GM19452 (cell line): ENCODE measurements around the gene LMOD2.

ENCODE experiments used
- ATAC-seq: cut with Tn5 transposase; IDR thresholded peaks from one replicate; pipeline ENCODE4 v1.9.1; 2021; ENCODE audit not compliant: unreplicated experiment

Gene LMOD2

DNA sequence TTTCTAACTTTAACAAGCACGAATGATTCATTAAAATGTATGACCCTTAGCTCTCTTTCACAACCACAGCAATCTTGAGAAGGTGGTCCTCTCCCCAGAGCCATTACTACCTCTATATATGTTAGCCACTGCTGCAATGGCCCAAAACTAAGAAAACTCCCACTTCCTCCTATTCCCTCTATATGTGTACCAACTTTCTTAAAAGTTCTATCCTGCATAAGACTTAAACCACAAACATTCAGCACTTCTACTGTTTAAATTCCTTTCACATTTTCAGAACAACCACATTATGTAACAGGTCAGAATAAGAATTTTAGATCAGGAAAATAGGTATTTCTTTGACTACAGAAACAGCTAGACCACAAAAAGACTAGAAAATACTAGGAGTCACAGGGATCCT, 57.0 kb downstream of the LMOD2 start:
- no peak for ATAC-seq
